Natural killer cell (primary cell): Measurements from ENCODE around the gene SRSF10. TPM values are rescaled to one million over a fixed set of nuclear protein-coding genes. Genes with fewer than 3 reads are reported as not detected.

Experiments used
- ATAC-seq, 3 donors: fragments of 150-1000 bp in 2 of 3; fragments of 200-7000 bp in 1 of 3; cut with Tn5 transposase; 1 replicate in 1 of 3; 2 replicates in 2 of 3; pipeline ENCODE4 v1.10.0; 2021; ENCODE audit warnings: mild to moderate bottlenecking in 2 of 3, moderate library complexity in 2 of 3
- DNase-seq, 2 donors: peaks; one replicate each; pipeline versions ENCODE4 v3.0.0 to v3.0.0-alpha.2; 2013 to 2021; ENCODE audit warnings: mixed read lengths in 1 of 2
- H3K27ac ChIP-seq: one replicate; pipeline ENCODE4 v1.5.1; 2013; ENCODE audit warnings: mild to moderate bottlenecking, low read length
- H3K27me3 ChIP-seq: one replicate; pipeline ENCODE4 v1.6.1; 2013; ENCODE audit warnings: low read length; ENCODE audit not compliant: control insufficient read depth, insufficient read depth
- H3K36me3 ChIP-seq: one replicate; pipeline ENCODE4 v1.6.1; 2013; ENCODE audit warnings: low read length; ENCODE audit not compliant: control insufficient read depth, insufficient read depth
- H3K4me1 ChIP-seq: one replicate; pipeline ENCODE4 v1.6.1; 2013; ENCODE audit warnings: low read length; ENCODE audit not compliant: control insufficient read depth, insufficient read depth
- H3K4me3 ChIP-seq: one replicate; pipeline ENCODE4 v1.5.1; 2013; ENCODE audit warnings: low read length
- H3K9me3 ChIP-seq: one replicate; pipeline ENCODE4 v1.6.1; 2013; ENCODE audit warnings: low read length; ENCODE audit not compliant: control insufficient read depth, insufficient read depth
- H3K27ac Mint-ChIP-seq, 2 donors: one replicate each; pipeline ENCODE4 v1.8.0; 2022; ENCODE audit warnings: mild to moderate bottlenecking in 2 of 2, mixed read lengths in 2 of 2, moderate library complexity in 1 of 2
- H3K27me3 Mint-ChIP-seq, 2 donors: one replicate each; pipeline ENCODE4 v1.8.0; 2022; ENCODE audit warnings: low read depth in 2 of 2, mixed read lengths in 2 of 2
- H3K36me3 Mint-ChIP-seq: one replicate; pipeline ENCODE4 v1.8.0; 2022; ENCODE audit warnings: mixed read lengths
- H3K4me1 Mint-ChIP-seq, 2 donors: one replicate each; pipeline ENCODE4 v1.8.0; 2022; ENCODE audit warnings: mixed read lengths in 2 of 2
- H3K4me3 Mint-ChIP-seq: one replicate; pipeline ENCODE4 v1.8.0; 2022; ENCODE audit warnings: mild to moderate bottlenecking, moderate library complexity, mixed read lengths
- H3K9me3 Mint-ChIP-seq, 2 donors: one replicate each; pipeline ENCODE4 v1.8.0; 2022; ENCODE audit warnings: mixed read lengths in 2 of 2
- WGBS: methylation state at CpG from one replicate; pipeline ENCODE4 v1.1.7; 2013; ENCODE audit warnings: missing lambda C conversion rate; ENCODE audit not compliant: insufficient coverage; 5-methylcytosine and 5-hydroxymethylcytosine counted together
- intact Hi-C: fragments of 100-400 bp; cut with micrococcal nuclease; formaldehyde crosslinking; loops from one replicate; pipeline ENCODE4 v1.14.2; 2022
- total RNA-seq, 4 donors: library from RNA; stranded (reverse); fragments of 120-200 nt in 1 of 4; gene quantifications; one replicate each; pipeline versions ENCODE4 v1.2.3 to v1.2.4, GENCODE V29; 2013 to 2022
- TF ChIP-seq, protein P1 (sequence below): fragments of 200-600 bp; IDR thresholded peaks from one replicate; pipeline ENCODE4 v1.8.0; 2022; ENCODE audit warnings: antibody characterized with exemption

SRSF10 gene
- total RNA-seq, 3 donors from 2014 or later (not counting 1 experiment from before 2014, with no cell fraction given): 221 to 281 (median 237) TPM

GRCh38 chr1:23931491-23931880, 48.6 kb downstream of the SRSF10 start:
- 75% methylated on average over 1 of the region's 1 CpG for WGBS
- no peaks in the 10 kb centered on the region for H3K36me3 ChIP-seq
- Mint-ChIP-seq H3K27me3 (peaks cover 0 to 6% of the 10 kb centered on the region in 2 donors), H3K4me1 (no peaks in the 10 kb centered on the region), H3K36me3 (no peaks in the 10 kb centered on the region), H3K9me3 (no peaks in the 10 kb centered on the region), H3K4me3 (no peak overlapping the region), H3K27ac (no peak overlapping the region)
- TF ChIP-seq, protein P1, sequence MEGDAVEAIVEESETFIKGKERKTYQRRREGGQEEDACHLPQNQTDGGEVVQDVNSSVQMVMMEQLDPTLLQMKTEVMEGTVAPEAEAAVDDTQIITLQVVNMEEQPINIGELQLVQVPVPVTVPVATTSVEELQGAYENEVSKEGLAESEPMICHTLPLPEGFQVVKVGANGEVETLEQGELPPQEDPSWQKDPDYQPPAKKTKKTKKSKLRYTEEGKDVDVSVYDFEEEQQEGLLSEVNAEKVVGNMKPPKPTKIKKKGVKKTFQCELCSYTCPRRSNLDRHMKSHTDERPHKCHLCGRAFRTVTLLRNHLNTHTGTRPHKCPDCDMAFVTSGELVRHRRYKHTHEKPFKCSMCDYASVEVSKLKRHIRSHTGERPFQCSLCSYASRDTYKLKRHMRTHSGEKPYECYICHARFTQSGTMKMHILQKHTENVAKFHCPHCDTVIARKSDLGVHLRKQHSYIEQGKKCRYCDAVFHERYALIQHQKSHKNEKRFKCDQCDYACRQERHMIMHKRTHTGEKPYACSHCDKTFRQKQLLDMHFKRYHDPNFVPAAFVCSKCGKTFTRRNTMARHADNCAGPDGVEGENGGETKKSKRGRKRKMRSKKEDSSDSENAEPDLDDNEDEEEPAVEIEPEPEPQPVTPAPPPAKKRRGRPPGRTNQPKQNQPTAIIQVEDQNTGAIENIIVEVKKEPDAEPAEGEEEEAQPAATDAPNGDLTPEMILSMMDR: no peak
- H3K9me3 ChIP-seq: no peaks in the 10 kb centered on the region
- intact Hi-C loops: no loop called here
- no peak for ATAC-seq
- DNase-seq: no peak
- H3K4me1 ChIP-seq: peaks cover 5% of the 10 kb centered on the region
- H3K27me3 ChIP-seq: no peaks in the 10 kb centered on the region
- H3K4me3 ChIP-seq: no peak overlapping the region
- H3K27ac ChIP-seq: peak overlapping the region; percentile 35

DNA sequence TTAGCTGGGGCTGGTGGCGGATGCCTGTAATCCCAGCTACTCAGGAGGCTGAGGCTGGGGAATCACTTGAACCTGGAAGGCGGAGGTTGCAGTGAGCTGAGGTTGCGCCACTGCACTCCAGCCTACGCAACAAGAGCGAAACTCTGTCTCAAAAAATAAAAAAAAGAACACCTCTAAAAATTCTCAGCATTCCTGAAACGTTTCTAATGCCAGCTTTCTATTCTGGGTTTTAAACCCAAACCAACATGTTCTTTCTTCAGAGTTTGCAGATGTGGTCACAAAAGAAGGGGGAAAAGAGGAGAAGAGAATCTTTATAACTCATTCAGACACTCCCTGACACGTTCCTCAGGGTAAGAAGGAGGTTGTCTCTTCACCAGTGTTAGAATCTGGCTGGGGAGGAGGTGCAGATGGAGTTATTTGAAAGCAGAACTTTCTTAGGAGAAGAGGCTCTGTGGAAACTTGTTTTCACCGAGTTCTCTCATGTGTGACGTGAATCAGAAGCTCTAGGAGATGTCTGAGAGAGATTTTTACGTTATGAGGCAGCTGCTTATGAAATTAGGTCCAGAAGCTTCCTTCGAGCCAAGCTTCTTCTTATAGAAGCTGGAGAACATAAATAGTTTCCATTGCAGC, 49.2 kb downstream of the SRSF10 start:
- no peak overlapping the region for H3K27ac Mint-ChIP-seq
- H3K9me3 ChIP-seq: no peaks in the 10 kb centered on the region
- ATAC-seq: no peak

DNA sequence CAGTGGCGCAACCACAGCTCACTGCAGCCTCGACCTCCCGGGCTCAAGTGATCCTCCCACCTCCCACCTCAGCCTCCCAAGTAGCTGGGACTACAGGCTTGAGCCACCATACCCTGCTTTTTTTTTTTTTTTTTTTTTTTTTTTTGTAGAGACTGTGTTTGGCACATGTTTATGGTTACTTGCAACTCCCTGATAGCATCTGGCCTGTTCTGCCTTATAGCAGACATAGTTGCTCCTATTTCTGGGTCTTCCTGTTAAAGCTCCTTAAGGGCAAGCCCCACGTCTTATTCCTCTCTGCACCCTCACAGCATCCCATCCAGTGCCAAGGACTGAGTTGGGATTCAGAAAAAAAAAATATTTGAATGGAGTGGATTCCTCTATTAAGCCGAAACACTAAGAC, 49.9 kb downstream of the SRSF10 start:
- peaks cover 5% of the 10 kb centered on the region for H3K4me1 ChIP-seq
- H3K27ac ChIP-seq: no peak overlapping the region
- Mint-ChIP-seq H3K36me3 (no peaks in the 10 kb centered on the region), H3K27ac (no peak overlapping the region), H3K4me3 (no peak overlapping the region), H3K27me3 (peaks cover 0 to 6% of the 10 kb centered on the region in 2 donors), H3K4me1 (no peaks in the 10 kb centered on the region), H3K9me3 (no peaks in the 10 kb centered on the region)
- DNase-seq (no peak), ATAC-seq (no peak)
- H3K4me3 ChIP-seq: no peak overlapping the region
- 88% methylated on average over 4 of the region's 5 CpGs for WGBS
- TF ChIP-seq, protein P1: no peak
- intact Hi-C loops: no loop called here
- H3K27me3 ChIP-seq: no peaks in the 10 kb centered on the region
- no peaks in the 10 kb centered on the region for H3K9me3 ChIP-seq
- H3K36me3 ChIP-seq: no peaks in the 10 kb centered on the region

More for the DNA sequence above, 49.2 kb downstream of the SRSF10 start:
- no peaks in the 10 kb centered on the region for H3K9me3 Mint-ChIP-seq
- H3K27me3 Mint-ChIP-seq: peaks cover 0 to 6% of the 10 kb centered on the region in 2 donors
- Histone ChIP-seq H3K4me1 (peaks cover 5% of the 10 kb centered on the region), H3K36me3 (no peaks in the 10 kb centered on the region), H3K4me3 (no peak overlapping the region), H3K27me3 (no peaks in the 10 kb centered on the region), H3K27ac (peak overlapping the region; percentile 35)
- DNase-seq: no peak
- TF ChIP-seq, protein P1: no peak
- no peaks in the 10 kb centered on the region for H3K4me1 Mint-ChIP-seq
- no peak overlapping the region for H3K4me3 Mint-ChIP-seq
- no peaks in the 10 kb centered on the region for H3K36me3 Mint-ChIP-seq
- WGBS: 69% methylated on average over 10 of the region's 11 CpGs
- intact Hi-C loops: no loop called here

GRCh38 chr1:23928789-23929188, 51.3 kb downstream of the SRSF10 start:
- Histone ChIP-seq H3K27ac (no peak overlapping the region), H3K9me3 (no peaks in the 10 kb centered on the region), H3K4me3 (no peak overlapping the region), H3K36me3 (no peaks in the 10 kb centered on the region), H3K4me1 (peaks cover 5% of the 10 kb centered on the region), H3K27me3 (no peaks in the 10 kb centered on the region)
- H3K27me3 Mint-ChIP-seq: peaks cover 0 to 6% of the 10 kb centered on the region in 2 donors
- DNase-seq (no peak), ATAC-seq (no peak)
- no peak overlapping the region for H3K27ac Mint-ChIP-seq
- no peak overlapping the region for H3K4me3 Mint-ChIP-seq
- TF ChIP-seq, protein P1: no peak
- WGBS: 83% methylated on average over 4 of the region's 4 CpGs
- H3K36me3 Mint-ChIP-seq: no peaks in the 10 kb centered on the region
- intact Hi-C loops: no loop called here
- H3K9me3 Mint-ChIP-seq: no peaks in the 10 kb centered on the region
- H3K4me1 Mint-ChIP-seq: no peaks in the 10 kb centered on the region
